Esophagus squamous epithelium (tissue), 5 donors: ENCODE results near the gene PRLR. TPM values are rescaled to one million over a fixed set of nuclear protein-coding genes. Genes with fewer than 3 reads are reported as not detected.

Source experiments
- DNase-seq: peaks from one replicate; lab custom pipeline; 2025; lab: John Stamatoyannopoulos, UW
- H3K27ac ChIP-seq, 4 donors: fragments of 200-600 bp; sonication (generic); one replicate each; pipeline ENCODE4 v1.5.1; 2016 to 2019; ENCODE audit warnings: mild to moderate bottlenecking in 1 of 4
- H3K27me3 ChIP-seq, 4 donors: fragments of 200-600 bp; sonication (generic); 1 replicate in 3 of 4; 2 replicates in 1 of 4; pipeline versions ENCODE4 v1.5.1 to v1.6.0; 2017 to 2021; ENCODE audit warnings: antibody characterized with exemption in 1 of 4
- H3K36me3 ChIP-seq, 3 donors: fragments of 200-600 bp; sonication (generic); one replicate each; pipeline ENCODE4 v1.5.1; 2016 to 2019
- H3K4me1 ChIP-seq, 3 donors: fragments of 200-600 bp; sonication (generic); one replicate each; pipeline ENCODE4 v1.5.1; 2017 to 2019
- H3K4me3 ChIP-seq, 4 donors: fragments of 200-600 bp; sonication (generic); 1 replicate in 3 of 4; 2 replicates in 1 of 4; pipeline ENCODE4 v1.5.1; 2016 to 2019; ENCODE audit warnings: mild to moderate bottlenecking in 2 of 4, moderate library complexity in 1 of 4
- H3K9me3 ChIP-seq, 3 donors: fragments of 200-600 bp; sonication (generic); one replicate each; pipeline ENCODE4 v1.5.1; 2016 to 2019
- POLR2A ChIP-seq, 4 donors: fragments of 450-650 bp; IDR thresholded peaks; one replicate each; pipeline ENCODE4 v1.6.1; 2017; ENCODE audit warnings: antibody characterized with exemption in 4 of 4, mild to moderate bottlenecking in 4 of 4, moderate library complexity in 3 of 4
- WGBS, 2 donors: methylation state at CpG; one replicate each; pipeline ENCODE4 v1.1.5; 2018; 5-methylcytosine and 5-hydroxymethylcytosine counted together
- intact Hi-C: fragments of 100-400 bp; cut with DNase I; formaldehyde crosslinking; loops from one replicate; pipeline ENCODE4 v1.15.0; 2022
- total RNA-seq, 4 donors: library from RNA; depleted of rRNA; stranded (reverse); fragments of >200 nt; gene quantifications; one replicate each; pipeline ENCODE4 v1.1.0, GENCODE V29; 2016
- TF ChIP-seq, protein P1 (sequence below), 6 experiments: fragments of 450-650 bp in 4 of 6; fragments of 200-600 bp in 2 of 6; sonication (generic) in 2 of 6; IDR thresholded peaks; one replicate each; pipeline ENCODE4 v1.5.1; 2016 to 2019; ENCODE audit warnings: antibody characterized with exemption in 6 of 6, mild to moderate bottlenecking in 4 of 6, moderate library complexity in 4 of 6
- donor health status: DM: yes; HTN: yes; CAD: no.

PRLR gene
- total RNA-seq, 4 donors from 2014 or later: 1.5 to 2.8 (median 2.3) TPM

GRCh38 chr5:35203403-35203802, 26.9 kb downstream of the PRLR start:
- Histone ChIP-seq H3K27ac (no peak overlapping the region), H3K4me3 (no peak overlapping the region), H3K27me3 (no peaks in the 10 kb centered on the region), H3K9me3 (no peaks in the 10 kb centered on the region), H3K4me1 (peaks cover 1 to 8% (median 2%) of the 10 kb centered on the region in 3 donors), H3K36me3 (no peaks in the 10 kb centered on the region)
- TF ChIP-seq POLR2A (IDR thresholded peaks at IDR 0.05): no peak
- TF ChIP-seq, protein P1, sequence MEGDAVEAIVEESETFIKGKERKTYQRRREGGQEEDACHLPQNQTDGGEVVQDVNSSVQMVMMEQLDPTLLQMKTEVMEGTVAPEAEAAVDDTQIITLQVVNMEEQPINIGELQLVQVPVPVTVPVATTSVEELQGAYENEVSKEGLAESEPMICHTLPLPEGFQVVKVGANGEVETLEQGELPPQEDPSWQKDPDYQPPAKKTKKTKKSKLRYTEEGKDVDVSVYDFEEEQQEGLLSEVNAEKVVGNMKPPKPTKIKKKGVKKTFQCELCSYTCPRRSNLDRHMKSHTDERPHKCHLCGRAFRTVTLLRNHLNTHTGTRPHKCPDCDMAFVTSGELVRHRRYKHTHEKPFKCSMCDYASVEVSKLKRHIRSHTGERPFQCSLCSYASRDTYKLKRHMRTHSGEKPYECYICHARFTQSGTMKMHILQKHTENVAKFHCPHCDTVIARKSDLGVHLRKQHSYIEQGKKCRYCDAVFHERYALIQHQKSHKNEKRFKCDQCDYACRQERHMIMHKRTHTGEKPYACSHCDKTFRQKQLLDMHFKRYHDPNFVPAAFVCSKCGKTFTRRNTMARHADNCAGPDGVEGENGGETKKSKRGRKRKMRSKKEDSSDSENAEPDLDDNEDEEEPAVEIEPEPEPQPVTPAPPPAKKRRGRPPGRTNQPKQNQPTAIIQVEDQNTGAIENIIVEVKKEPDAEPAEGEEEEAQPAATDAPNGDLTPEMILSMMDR (IDR thresholded peaks at IDR 0.05): no peak
- intact Hi-C loops: no loop called here
- 80 to 89% methylated on average over 1 of the region's 1 CpG for WGBS, 2 donors
- no peak for DNase-seq

DNA sequence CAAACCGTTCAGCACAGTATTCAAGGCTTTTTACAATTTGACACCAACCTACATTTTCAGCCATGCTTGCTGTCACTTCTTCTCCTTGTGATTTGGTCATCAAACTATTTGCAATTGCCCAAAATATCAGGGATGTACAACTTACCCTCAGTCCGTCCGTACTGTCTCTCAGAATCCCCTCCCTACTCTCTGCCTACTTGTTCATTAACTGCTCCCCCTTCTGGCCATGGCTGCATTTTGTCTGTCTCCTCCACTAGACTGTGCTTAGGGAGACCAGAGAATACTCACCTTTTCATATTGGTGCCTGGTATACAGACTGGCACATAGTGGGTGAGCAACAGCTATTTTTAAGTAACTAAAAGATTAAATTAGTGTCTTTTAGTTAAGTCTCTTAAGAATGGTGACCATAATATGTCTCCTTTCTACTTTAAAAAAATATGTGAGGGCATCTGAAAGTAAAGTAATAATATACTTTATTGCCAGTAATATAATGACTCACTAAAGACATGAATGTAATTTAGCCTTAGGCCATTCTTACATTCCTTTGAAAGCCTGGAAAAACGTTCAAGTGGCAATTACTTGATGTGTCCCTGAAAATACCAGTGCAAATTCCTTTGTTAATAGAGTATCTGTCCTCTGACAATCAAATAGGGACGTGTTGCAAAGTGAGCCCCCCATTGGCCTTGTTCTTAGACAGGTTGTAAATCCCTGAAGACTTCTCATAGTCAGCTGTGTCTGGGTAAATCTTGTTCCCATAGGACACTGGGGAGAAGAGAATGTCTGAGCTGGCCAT, 27.8 kb downstream of the PRLR start:
- TF ChIP-seq, protein P1 (IDR thresholded peaks at IDR 0.05): peak in 3 of 6 experiments; percentile 17 to 43 (median 18)
- no peak for TF ChIP-seq POLR2A (IDR thresholded peaks at IDR 0.05)
- no peaks in the 10 kb centered on the region for H3K9me3 ChIP-seq
- 46 to 60% methylated on average over 5 of the region's 5 CpGs for WGBS, 2 donors
- intact Hi-C loops: no loop called here
- no peaks in the 10 kb centered on the region for H3K36me3 ChIP-seq
- peaks cover 7 to 17% (median 9%) of the 10 kb centered on the region in 3 donors for H3K4me1 ChIP-seq
- H3K4me3 ChIP-seq: no peak overlapping the region
- no peak for DNase-seq
- H3K27ac ChIP-seq: no peak overlapping the region
- no peaks in the 10 kb centered on the region for H3K27me3 ChIP-seq

- Histone ChIP-seq H3K36me3 (no peaks in the 10 kb centered on the region), H3K27me3 (no peaks in the 10 kb centered on the region), H3K27ac (no peak overlapping the region), H3K9me3 (no peaks in the 10 kb centered on the region), H3K4me3 (no peak overlapping the region), H3K4me1 (peaks cover 7 to 23% (median 9%) of the 10 kb centered on the region in 3 donors)
- no peak for TF ChIP-seq POLR2A (IDR thresholded peaks at IDR 0.05)
- intact Hi-C loops: no loop called here
- no peak for DNase-seq
- 81 to 86% methylated on average over 2 of the region's 2 CpGs for WGBS, 2 donors
Measured at GRCh38 chr5:35201291-35201690, 29.0 kb downstream of the PRLR start.

DNA sequence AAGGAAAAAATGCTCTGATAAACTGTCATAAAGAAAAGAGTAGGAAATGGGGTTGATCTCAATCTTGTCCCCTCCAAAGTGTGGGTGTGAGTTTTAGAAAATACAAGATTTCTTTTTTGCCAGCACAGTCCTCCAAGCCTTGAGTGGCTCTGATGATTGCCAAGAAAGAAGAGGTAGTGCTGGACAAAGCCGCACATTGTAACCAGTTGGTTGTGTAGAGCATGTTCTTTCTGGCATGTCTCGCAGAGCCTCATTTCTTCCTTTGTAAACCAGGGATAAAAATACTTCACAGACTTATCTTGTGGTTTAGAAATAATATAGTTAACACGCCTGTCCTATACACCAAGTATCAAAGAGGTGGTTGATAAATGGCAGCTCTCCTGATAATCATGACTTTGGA, 30.4 kb downstream of the PRLR start:
- no peak overlapping the region for H3K27ac ChIP-seq
- no peaks in the 10 kb centered on the region for H3K27me3 ChIP-seq
- intact Hi-C loops: no loop called here
- no peak for TF ChIP-seq POLR2A (IDR thresholded peaks at IDR 0.05)
- TF ChIP-seq, protein P1 (IDR thresholded peaks at IDR 0.05): no peak
- no peak for DNase-seq
- peaks cover 7 to 27% (median 9%) of the 10 kb centered on the region in 3 donors for H3K4me1 ChIP-seq
- H3K9me3 ChIP-seq: no peaks in the 10 kb centered on the region
- no peaks in the 10 kb centered on the region for H3K36me3 ChIP-seq
- 89 to 90% methylated on average over 3 of the region's 3 CpGs for WGBS, 2 donors
- H3K4me3 ChIP-seq: no peak overlapping the region

DNA sequence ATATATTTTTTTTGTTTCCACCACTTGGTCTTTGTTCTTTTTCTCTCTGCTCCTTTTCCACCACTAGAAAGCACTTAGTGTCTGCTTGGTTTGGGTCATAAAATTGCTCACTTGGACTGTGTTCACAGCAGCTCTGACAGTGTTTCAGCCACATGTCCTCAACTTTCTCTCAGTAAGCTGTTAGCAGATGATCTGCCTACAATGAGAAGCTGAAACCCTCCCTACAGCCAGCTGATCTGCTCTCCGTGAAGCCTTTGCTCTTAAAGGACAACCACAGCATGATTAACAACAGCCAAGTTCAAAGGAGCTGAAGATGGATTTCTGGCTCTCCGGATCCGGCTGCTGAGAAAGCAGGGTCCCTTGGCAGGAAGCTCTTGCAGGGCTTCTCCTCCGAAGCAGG, 31.6 kb downstream of the PRLR start:
- Histone ChIP-seq H3K27ac (no peak overlapping the region), H3K9me3 (no peaks in the 10 kb centered on the region), H3K36me3 (no peaks in the 10 kb centered on the region), H3K4me1 (peaks cover 7 to 27% (median 9%) of the 10 kb centered on the region in 3 donors), H3K27me3 (no peaks in the 10 kb centered on the region), H3K4me3 (no peak overlapping the region)
- no peak for DNase-seq
- TF ChIP-seq POLR2A (IDR thresholded peaks at IDR 0.05): no peak
- TF ChIP-seq, protein P1 (IDR thresholded peaks at IDR 0.05): no peak
- intact Hi-C loops: no loop called here
- WGBS, 2 donors: 50 to 74% methylated on average over 1 to 4 of the region's 4 CpGs
